Erythroblast (primary cell): ENCODE results near the gene C3orf62.
A peak's percentile ranks its signal among the peaks of the same experiment; 100 is the strongest.

ENCODE experiments used
- DNase-seq, 2 experiments: peaks; one replicate each; lab custom pipeline; 2025; lab: John Stamatoyannopoulos, UW
- GATA1 ChIP-seq: IDR thresholded peaks from 2 replicates; pipeline ENCODE4 v1.6.1; 2011; ENCODE audit warnings: low read depth, mild to moderate bottlenecking, control low read depth, low read length, moderate library complexity
- POLR2A ChIP-seq: IDR thresholded peaks from 2 replicates; pipeline ENCODE4 v1.6.1; 2011; ENCODE audit warnings: mild to moderate bottlenecking, low read length

C3orf62 gene

DNA sequence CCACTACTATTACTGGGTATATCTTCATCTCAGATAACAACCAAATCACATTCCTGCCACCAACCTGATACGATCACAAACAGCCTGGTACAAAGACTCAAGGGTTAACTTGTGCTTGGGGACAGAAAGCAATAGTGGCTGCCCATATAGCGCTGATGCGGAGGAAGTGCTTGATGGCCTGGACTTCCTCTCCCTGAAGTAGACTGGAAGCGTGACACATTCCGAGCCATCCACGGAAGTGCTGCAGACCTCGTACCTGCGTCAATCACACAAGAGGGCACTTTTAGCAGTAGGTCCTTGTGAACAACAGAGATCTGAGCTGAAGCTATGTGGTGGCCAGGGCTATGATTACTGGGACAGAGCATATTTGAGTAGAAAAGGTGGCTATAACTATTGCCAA, 17.3 kb upstream of the C3orf62 start:
- TF ChIP-seq POLR2A, result no peak
- no peak for TF ChIP-seq GATA1
- no peak for DNase-seq

GRCh38 chr3:49283997-49284396, 7.0 kb upstream of the C3orf62 start:
- no peak for DNase-seq
- TF ChIP-seq GATA1 (no peak), POLR2A (no peak)

DNA sequence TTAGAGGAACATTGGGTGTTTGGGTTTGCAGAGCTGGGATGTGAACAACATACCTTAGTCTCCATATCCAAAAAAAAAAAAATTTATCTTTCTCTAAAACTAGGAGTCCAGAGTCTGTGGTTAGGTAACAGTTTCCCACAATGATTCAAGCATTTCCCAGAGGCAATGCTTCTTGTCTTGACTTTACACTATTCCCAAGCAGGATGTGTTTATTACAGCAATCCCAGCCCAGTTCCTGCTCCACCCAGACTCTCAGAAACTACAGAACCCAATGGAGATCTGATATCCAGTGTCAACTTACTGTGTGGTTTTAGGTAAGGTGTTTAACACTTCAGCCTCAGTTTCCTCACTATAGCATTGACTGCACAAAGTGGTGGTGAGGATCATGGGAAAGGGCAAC, 2.3 kb upstream of the C3orf62 start:
- no peak for DNase-seq
- no peak for TF ChIP-seq POLR2A
- no peak for TF ChIP-seq GATA1

GRCh38 chr3:49278548-49278947, 1.5 kb upstream of the C3orf62 start:
- TF ChIP-seq GATA1 (no peak), POLR2A (no peak)
- peak; percentile 18 to 32 for DNase-seq

GRCh38 chr3:49277383-49277775, 347 bp upstream of the C3orf62 start:
- peak; percentile 49 to 52 for DNase-seq
- TF ChIP-seq GATA1, result no peak
- TF ChIP-seq POLR2A, result no peak

- peak; percentile 16 to 35 for DNase-seq
- TF ChIP-seq GATA1 (no peak), POLR2A (no peak)
Observed at GRCh38 chr3:49273825-49274532, 3.1 kb downstream of the C3orf62 start.

DNA sequence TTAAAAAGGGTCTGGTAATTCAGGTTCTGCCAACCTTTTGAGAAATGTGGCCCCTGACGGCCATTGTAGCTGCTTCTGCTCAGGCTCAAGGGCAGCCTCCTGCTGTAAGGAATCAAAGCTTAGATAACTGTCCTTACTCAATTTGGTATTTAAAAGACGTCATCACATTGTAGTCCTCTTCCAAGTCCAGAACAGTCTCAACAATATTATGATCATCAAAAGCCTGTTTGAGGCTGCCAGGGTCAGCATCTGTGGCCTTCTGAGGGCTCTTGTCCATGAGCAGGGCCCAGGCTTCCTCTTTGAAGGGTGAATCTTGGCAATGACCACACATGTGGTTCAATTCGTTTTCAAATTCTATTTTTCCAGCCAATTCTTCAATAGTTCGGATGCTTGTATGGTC, 6.0 kb downstream of the C3orf62 start:
- no peak for DNase-seq
- TF ChIP-seq GATA1 (no peak), POLR2A (no peak)

GRCh38 chr3:49270156-49270500, 6.9 kb downstream of the C3orf62 start:
- TF ChIP-seq POLR2A (no peak), GATA1 (no peak)

GRCh38 chr3:49269443-49270155, 7.4 kb downstream of the C3orf62 start:
- no peak for DNase-seq
- TF ChIP-seq POLR2A, result no peak
- TF ChIP-seq GATA1, result no peak

More at GRCh38 chr3:49270156-49270500, 6.9 kb downstream of the C3orf62 start:
- no peak for DNase-seq

GRCh38 chr3:49266410-49267095, 10.5 kb downstream of the C3orf62 start:
- DNase-seq, result no peak
- TF ChIP-seq POLR2A (no peak), GATA1 (no peak)

DNA sequence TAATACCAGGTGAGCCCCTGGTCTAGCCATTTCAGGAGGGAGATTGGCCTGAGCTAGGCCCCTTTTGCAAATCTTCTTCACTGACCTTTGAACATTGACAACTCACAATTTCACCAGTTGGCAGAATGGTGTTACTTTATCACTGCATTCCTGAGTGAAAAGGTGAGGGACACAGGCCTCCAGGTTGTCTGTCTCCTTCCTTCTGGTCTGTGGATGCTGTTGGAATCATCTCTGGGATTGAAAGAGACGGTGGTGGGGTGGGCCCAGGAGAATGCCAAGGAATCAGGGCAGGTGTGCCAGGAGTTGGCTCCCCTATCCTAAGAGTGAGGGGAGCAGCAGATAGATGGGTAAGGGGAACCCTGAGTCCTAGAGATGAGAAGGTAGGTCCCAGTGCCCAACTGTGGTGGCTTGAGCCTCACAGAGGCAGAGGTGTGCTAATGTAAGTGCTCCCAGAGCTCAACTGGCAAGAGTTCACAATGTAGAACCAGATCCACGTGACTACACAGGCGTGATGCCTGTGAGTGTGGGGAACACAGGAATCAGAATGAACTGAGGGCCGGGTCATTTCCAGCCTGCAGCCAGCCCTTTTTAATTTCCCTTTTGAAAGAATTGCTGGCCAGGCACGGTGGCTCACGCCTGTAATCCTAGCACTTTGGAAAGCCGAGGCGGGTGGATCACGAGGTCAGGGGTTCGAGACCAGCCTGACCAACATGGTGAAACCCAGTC, 11.2 kb downstream of the C3orf62 start:
- TF ChIP-seq GATA1 (no peak), POLR2A (no peak)
- DNase-seq, result no peak

- no peak for DNase-seq
- no peak for TF ChIP-seq POLR2A
- no peak for TF ChIP-seq GATA1
Observed at GRCh38 chr3:49263159-49263889, 13.7 kb downstream of the C3orf62 start.

DNA sequence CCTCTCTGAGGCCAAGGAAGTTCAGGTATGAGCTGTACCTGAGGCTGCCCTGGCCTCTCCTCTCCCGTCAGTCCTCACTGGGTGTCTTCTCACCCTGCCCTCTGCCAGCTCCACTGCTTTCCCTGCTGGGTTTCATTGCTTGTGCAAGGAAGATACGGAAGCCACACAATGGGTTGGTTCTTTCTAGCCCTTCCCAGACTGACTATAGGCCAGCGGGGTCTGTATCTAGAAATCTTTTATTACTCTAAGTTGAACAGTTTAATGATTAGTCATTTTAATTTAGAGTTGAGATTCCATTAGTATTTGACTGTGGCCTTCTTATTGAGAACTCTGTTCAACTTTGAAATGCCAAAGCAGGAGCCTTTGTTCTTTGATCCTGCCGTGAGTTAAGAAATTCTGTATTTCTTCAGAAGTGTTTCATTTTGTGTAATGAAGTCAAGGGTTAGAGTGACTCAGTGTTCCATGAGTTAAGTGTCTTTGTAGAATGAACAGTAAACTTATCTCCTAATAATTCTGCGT, 16.2 kb downstream of the C3orf62 start:
- DNase-seq, result no peak
- no peak for TF ChIP-seq GATA1
- TF ChIP-seq POLR2A, result no peak
